Hepatocyte (in vitro differentiated cells): ENCODE results near the gene GLP2R. TPM values are rescaled to one million over a fixed set of nuclear protein-coding genes. Genes with fewer than 3 reads are reported as not detected.
A peak's percentile ranks its signal among the peaks of the same experiment; 100 is the strongest.

ENCODE experiments used
- DNase-seq: peaks from one replicate; pipeline ENCODE4 v3.0.0-alpha.2; 2016; ENCODE audit warnings: low spot score
- H2AFZ ChIP-seq: fragments of 200-600 bp; sonication (generic); 2 replicates; pipeline ENCODE4 v1.6.0; 2016; ENCODE audit warnings: antibody characterized with exemption, mild to moderate bottlenecking
- H3K27ac ChIP-seq: fragments of 200-600 bp; sonication (generic); 2 replicates; pipeline ENCODE4 v1.5.1; 2016; ENCODE audit warnings: mild to moderate bottlenecking
- H3K27me3 ChIP-seq: fragments of 200-600 bp; sonication (generic); 2 replicates; pipeline ENCODE4 v1.6.1; 2016
- H3K36me3 ChIP-seq: fragments of 200-600 bp; sonication (generic); replicated peaks from 2 replicates; pipeline ENCODE4 v1.5.1; 2016; ENCODE audit warnings: low read depth; ENCODE audit not compliant: insufficient read depth
- H3K4me1 ChIP-seq: fragments of 200-600 bp; sonication (generic); 2 replicates; pipeline ENCODE4 v1.5.1; 2016; ENCODE audit warnings: mild to moderate bottlenecking, moderate library complexity; ENCODE audit not compliant: insufficient read depth
- H3K4me2 ChIP-seq: fragments of 200-600 bp; sonication (generic); 2 replicates; pipeline ENCODE4 v1.6.0; 2016
- H3K4me3 ChIP-seq: fragments of 200-600 bp; sonication (generic); 2 replicates; pipeline ENCODE4 v1.5.1; 2016; ENCODE audit warnings: mild to moderate bottlenecking
- H3K79me2 ChIP-seq: fragments of 200-600 bp; sonication (generic); 2 replicates; pipeline ENCODE4 v1.6.0; 2017; ENCODE audit warnings: mild to moderate bottlenecking
- H3K9me2 ChIP-seq: fragments of 200-600 bp; sonication (generic); replicated peaks from 2 replicates; pipeline ENCODE4 v1.6.0; 2017; ENCODE audit warnings: mild to moderate bottlenecking; ENCODE audit not compliant: insufficient read depth
- H3K9me3 ChIP-seq: fragments of 200-600 bp; sonication (generic); 2 replicates; pipeline ENCODE4 v1.5.1; 2016; ENCODE audit warnings: low read depth, mild to moderate bottlenecking
- H4K20me1 ChIP-seq: fragments of 200-600 bp; sonication (generic); 2 replicates; pipeline ENCODE4 v1.6.0; 2016; ENCODE audit warnings: mild to moderate bottlenecking; ENCODE audit not compliant: insufficient read depth, poor library complexity, severe bottlenecking
- EZH2 ChIP-seq: fragments of 200-600 bp; sonication (generic); IDR thresholded peaks from 2 replicates; pipeline ENCODE4 v1.6.1; 2016; ENCODE audit warnings: antibody characterized with exemption, mild to moderate bottlenecking, borderline replicate concordance
- EZH2phosphoT487 ChIP-seq: fragments of 200-600 bp; sonication (generic); IDR thresholded peaks from one replicate; pipeline ENCODE4 v1.6.1; 2018; ENCODE audit warnings: antibody characterized with exemption, mild to moderate bottlenecking, low read depth, moderate library complexity; ENCODE audit not compliant: unreplicated experiment, severe bottlenecking
- WGBS: methylation state at CpG from one replicate; pipeline ENCODE4 v1.1.6; 2016; ENCODE audit warnings: low lambda C conversion rate; ENCODE audit errors: missing lambda C conversion rate; 5-methylcytosine and 5-hydroxymethylcytosine counted together
- polyA plus RNA-seq: library from polyadenylated mRNA; unstranded; fragments of >200 nt; fragmentation: Nextera tagmentation; extraction: Ambion mirVana; gene quantifications from 2 replicates; pipeline ENCODE4 v1.2.1, GENCODE V29; 2016
- total RNA-seq: library from RNA; depleted of rRNA; stranded (reverse); fragments of >200 nt; gene quantifications from 2 replicates; pipeline ENCODE4 v1.2.3, GENCODE V29; 2014
- TF ChIP-seq, protein P1 (sequence below): fragments of 200-600 bp; sonication (generic); IDR thresholded peaks from 2 replicates; pipeline ENCODE4 v1.5.1; 2016; ENCODE audit warnings: antibody characterized with exemption, mild to moderate bottlenecking; ENCODE audit not compliant: poor library complexity

GLP2R gene
- total and polyA plus RNA-seq, 2 experiments from 2014 or later: 1.5 to 3.3 TPM

DNA sequence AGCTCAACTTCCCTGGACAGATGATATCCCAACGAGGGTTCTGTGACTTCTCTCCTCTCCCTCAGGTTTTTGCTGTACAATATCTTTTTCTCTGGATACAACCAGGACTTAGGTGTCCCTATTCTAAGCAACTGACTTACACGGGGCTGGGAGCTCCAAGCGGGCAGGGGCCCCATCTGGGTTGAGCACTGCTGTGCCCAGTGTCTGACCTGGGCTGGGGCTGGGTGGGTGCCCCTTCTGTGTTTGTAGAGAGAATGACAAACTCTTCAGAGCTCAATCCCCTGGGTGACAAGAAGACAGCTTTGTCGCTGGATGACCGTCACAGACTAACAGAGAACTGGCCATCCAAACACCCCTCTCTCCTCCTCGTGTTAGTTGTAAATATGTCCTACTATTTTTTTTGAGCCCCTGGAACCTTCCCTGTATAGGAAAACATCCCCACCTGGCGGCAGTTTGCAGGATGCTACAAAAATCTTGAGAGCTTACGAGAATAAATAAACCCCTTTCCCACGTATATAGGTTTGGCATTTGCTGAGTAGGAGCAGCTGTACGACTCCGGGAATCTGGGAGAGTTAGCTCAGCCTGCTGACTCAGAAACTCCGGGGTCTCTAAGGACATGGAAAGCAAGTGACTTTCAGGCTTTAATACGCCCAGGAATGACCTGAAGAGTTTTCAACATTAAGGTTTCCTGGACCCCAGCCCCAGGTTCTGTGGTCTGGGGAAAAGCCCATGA lies 103.0 kb downstream of the GLP2R start:
- no peaks in the 10 kb centered on the region for H3K9me2 ChIP-seq
- peak overlapping the region; percentile 62 for H3K27ac ChIP-seq
- H3K4me3 ChIP-seq: no peak overlapping the region
- no peaks in the 10 kb centered on the region for H3K9me3 ChIP-seq
- no peaks in the 10 kb centered on the region for H3K27me3 ChIP-seq
- H2AFZ ChIP-seq: no peak overlapping the region
- H3K79me2 ChIP-seq: no peaks in the 10 kb centered on the region
- H4K20me1 ChIP-seq: no peaks in the 10 kb centered on the region
- no peaks in the 10 kb centered on the region for H3K36me3 ChIP-seq
- DNase-seq: peak; percentile 89
- H3K4me2 ChIP-seq: peak overlapping the region; percentile 35
- whole genome bisulfite sequencing: 42% methylated on average over 13 of the region's 13 CpGs
- peaks cover 4% of the 10 kb centered on the region for H3K4me1 ChIP-seq
- no peak for TF ChIP-seq EZH2
- TF ChIP-seq EZH2phosphoT487: no peak
- TF ChIP-seq, protein P1, sequence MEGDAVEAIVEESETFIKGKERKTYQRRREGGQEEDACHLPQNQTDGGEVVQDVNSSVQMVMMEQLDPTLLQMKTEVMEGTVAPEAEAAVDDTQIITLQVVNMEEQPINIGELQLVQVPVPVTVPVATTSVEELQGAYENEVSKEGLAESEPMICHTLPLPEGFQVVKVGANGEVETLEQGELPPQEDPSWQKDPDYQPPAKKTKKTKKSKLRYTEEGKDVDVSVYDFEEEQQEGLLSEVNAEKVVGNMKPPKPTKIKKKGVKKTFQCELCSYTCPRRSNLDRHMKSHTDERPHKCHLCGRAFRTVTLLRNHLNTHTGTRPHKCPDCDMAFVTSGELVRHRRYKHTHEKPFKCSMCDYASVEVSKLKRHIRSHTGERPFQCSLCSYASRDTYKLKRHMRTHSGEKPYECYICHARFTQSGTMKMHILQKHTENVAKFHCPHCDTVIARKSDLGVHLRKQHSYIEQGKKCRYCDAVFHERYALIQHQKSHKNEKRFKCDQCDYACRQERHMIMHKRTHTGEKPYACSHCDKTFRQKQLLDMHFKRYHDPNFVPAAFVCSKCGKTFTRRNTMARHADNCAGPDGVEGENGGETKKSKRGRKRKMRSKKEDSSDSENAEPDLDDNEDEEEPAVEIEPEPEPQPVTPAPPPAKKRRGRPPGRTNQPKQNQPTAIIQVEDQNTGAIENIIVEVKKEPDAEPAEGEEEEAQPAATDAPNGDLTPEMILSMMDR: peak; percentile 77

DNA sequence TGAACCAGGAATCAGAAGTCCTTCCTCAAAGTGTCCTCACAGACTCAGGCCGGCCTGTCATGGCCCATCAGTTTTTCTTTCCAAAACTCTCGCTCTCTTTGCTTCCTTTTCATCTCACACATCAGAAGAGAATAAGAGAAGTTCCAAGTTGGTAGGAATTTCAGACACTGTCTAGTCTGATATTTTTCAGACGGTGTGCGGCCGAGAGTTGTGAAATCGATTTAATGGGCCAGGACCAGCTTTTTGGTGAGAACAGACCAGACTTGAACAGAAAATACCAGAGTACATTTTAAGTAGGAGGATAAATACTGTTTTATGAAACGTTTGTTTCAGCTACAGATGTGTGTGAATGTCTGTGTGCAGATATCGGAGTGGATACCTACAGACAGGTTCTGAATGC lies 104.1 kb downstream of the GLP2R start:
- Histone ChIP-seq H3K36me3 (no peaks in the 10 kb centered on the region), H2AFZ (no peak overlapping the region), H3K27ac (peak overlapping the region; percentile 62)

DNA sequence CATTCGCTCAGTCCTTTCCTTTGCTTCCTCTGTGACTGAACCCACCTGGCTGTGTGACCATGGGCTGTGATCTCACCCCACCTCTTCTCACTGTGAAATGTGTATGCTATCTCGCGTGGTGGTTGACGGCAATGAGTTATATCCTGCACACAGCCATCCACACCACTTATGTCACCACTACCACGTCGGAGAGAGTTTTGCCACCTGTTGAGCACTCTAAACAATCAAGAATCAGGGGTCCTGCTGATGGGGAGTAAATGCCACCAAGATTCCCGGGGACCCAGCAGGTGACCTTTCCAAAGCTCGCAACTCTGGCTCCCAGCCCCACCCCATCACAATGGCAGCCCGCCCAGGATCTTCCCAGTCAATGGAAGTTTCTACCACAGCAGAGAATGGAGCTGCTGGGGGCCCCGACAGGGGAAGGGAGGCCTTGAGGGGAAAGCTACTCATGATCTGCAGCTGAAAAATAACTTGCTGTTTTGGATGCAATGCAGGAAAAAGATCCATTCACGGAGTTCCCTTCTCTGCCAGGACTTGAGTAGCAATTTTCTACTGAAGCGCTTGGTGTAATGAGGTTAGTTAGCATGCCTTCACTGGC lies 105.5 kb downstream of the GLP2R start:
- H3K27ac ChIP-seq: no peak overlapping the region
- peaks cover 4% of the 10 kb centered on the region for H3K4me1 ChIP-seq
- H3K79me2 ChIP-seq: no peaks in the 10 kb centered on the region
- H3K4me3 ChIP-seq: no peak overlapping the region
- no peak for DNase-seq
- no peak overlapping the region for H3K4me2 ChIP-seq
- WGBS: 85% methylated on average over 12 of the region's 12 CpGs
- no peaks in the 10 kb centered on the region for H4K20me1 ChIP-seq
- no peak overlapping the region for H2AFZ ChIP-seq
- H3K27me3 ChIP-seq: no peaks in the 10 kb centered on the region
- H3K9me2 ChIP-seq: no peaks in the 10 kb centered on the region
- no peaks in the 10 kb centered on the region for H3K9me3 ChIP-seq
- no peaks in the 10 kb centered on the region for H3K36me3 ChIP-seq
- TF ChIP-seq EZH2 (no peak), EZH2phosphoT487 (no peak)
- TF ChIP-seq, protein P1: no peak

More for the DNA sequence above, 104.1 kb downstream of the GLP2R start:
- Histone ChIP-seq H3K79me2 (no peaks in the 10 kb centered on the region), H3K9me2 (no peaks in the 10 kb centered on the region), H3K27me3 (no peaks in the 10 kb centered on the region), H3K4me3 (no peak overlapping the region), H3K4me2 (no peak overlapping the region), H3K4me1 (peaks cover 4% of the 10 kb centered on the region), H3K9me3 (no peaks in the 10 kb centered on the region), H4K20me1 (no peaks in the 10 kb centered on the region)
- TF ChIP-seq EZH2 (no peak), EZH2phosphoT487 (no peak)
- TF ChIP-seq, protein P1: no peak
- WGBS: 84% methylated on average over 8 of the region's 8 CpGs
- no peak for DNase-seq
